ENCODE data around the gene GNG13.

GNG13 gene

DNA sequence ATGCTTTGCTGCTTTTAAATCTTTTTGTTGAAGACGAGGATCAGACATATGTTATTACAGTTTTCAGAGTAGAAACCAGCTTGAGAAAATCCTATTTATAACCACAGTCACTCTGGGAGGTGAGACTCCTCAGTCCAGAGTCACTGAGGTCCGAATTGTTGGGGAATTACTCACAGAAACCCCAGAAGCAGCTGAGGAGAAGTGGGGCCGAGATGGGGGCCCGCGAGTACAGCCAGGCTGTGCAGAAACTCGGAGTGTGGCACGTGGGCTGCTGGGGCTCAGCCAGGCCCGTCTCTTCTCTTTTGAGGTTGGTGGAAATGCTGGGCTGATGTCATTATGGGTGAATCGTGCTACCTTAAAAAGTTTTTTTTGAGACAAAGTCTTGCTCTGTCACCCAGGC lies 14.4 kb upstream of the GNG13 start:
- DNase-seq (ENCODE audit: low spot score) = no peak

DNA sequence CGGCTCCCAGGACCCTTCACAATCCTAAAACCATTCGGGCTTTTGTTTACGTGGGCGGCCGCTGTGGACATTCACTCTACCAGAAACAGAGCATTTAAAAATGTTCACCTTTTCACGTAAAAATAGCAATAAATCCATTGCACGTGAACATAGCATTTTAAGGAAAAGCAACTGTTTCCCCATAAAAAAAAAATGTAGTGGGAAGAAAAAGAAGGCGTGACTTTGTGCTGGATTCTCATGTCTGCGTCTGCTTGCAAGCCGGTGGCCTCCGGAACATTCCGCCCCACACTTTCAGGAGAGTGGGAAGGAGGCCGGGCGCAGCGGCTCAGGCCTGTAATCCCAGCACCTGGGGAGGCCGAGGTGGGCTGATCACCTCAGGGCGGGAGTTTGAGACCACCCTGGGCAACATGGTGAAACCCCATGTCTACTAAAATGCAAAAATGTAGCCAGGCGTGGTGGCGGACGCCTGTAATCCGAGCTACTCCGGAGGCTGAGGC lies 13.4 kb upstream of the GNG13 start:
- no peak for DNase-seq (ENCODE audit: low spot score)

DNA sequence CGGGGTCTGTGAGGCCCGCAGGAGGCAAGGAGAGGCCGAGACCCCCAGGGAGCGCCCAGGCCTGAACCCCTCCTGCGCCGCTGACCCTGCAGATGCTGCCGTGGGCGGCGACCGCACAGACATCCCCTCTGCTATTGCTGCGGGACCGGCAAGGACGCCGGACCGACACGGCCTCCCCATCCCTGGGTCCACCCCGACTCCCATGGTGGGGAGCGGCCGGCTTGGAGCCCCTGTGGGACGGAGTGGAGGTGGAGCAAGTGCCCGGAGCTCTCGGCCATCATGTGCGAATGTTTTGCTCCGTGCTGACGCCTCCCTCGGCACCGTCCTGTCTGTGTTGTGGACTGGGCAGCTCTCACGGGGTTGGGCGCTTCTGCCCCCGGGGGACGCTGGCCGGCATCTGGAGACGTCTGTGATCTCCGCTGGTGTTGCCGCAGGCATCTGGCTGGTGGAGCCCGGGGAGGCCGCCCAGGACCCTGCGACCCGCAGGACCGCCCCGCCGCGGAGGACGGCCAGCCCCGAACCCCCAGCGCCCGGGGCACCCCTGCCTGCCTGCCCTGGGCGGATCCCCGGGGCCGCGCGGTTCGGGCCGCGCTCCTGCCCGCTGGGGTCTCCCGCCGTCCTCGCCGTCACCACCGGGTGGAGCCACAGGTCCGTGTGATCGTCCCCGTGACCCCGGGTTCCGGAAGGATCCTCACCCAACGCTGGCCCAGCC lies 12.8 kb upstream of the GNG13 start:
- no peak for DNase-seq (ENCODE audit: low spot score)

DNA sequence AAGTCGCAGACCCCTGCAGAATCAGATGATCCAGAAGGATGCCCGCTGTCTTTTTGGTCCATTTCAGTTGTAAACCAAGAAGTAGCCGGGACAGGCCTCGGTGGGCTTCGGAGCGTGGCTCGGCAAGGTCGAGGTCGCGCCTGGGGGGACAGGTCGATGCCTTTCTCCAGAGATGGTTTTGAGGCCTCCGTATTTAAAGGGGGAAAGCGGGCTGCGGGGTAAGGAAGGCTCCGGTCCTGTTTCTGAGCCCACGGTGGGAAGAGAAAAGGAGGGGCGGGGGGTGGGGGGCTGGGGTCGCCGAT lies 7.5 kb upstream of the GNG13 start:
- no peak for DNase-seq (ENCODE audit: low spot score)

DNA sequence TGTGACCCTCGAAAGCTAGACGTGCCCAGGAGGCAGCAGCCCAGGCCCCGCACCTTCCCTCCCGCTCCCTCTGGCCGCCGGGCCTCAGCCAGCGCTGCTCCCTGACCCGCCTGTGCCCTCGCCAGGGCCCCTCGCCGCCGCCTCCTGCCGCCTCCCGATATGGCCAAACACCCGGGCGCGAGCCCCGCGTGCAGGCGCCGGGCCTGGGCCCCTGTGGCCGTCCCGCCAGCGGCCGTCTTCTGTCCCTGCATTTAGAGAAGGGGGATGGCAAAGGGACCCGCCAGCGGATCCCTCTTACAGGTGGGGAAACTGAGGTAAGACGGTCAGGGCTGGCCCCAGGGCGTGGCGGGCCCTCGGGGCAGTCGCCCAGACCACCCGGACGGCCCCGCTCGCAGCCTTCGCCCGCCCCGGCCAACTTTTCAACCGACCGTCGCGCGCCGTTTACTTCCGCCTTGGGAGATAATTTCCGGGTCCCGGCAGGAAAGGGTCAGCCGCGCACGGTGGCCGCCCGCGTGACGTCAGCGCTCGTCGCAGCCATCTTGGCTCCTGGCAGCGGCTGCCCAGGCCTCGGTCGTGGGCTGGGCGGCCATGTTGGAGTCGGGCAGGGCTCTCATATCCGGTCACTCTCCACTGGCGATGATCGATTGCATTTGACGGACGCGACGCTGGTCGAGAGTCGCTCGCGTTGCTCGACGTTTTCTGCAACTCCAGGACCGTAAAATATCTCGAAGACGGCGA lies 7.0 kb upstream of the GNG13 start:
- peak; percentile 91 for DNase-seq (ENCODE audit: low spot score)

DNA sequence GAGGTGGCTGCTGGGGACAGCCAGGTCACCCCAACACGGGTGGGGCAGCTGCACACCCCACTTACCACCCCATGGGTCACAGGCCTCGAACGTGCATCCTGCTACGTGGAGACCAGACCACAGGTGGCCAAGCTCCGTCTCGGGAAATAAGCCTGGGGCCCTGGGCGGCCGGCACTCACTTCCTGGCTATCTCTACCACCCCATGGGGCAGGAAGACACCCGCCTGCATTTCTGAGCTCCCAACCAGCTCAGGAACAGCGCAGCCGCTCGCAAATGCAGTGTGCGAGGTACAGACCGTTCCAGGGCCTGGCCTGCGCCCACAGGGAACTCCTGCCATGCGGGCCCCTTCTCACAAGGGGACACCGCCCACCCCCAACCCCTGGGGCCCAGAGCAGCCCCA lies 4.9 kb upstream of the GNG13 start:
- no peak for DNase-seq (ENCODE audit: low spot score)

DNA sequence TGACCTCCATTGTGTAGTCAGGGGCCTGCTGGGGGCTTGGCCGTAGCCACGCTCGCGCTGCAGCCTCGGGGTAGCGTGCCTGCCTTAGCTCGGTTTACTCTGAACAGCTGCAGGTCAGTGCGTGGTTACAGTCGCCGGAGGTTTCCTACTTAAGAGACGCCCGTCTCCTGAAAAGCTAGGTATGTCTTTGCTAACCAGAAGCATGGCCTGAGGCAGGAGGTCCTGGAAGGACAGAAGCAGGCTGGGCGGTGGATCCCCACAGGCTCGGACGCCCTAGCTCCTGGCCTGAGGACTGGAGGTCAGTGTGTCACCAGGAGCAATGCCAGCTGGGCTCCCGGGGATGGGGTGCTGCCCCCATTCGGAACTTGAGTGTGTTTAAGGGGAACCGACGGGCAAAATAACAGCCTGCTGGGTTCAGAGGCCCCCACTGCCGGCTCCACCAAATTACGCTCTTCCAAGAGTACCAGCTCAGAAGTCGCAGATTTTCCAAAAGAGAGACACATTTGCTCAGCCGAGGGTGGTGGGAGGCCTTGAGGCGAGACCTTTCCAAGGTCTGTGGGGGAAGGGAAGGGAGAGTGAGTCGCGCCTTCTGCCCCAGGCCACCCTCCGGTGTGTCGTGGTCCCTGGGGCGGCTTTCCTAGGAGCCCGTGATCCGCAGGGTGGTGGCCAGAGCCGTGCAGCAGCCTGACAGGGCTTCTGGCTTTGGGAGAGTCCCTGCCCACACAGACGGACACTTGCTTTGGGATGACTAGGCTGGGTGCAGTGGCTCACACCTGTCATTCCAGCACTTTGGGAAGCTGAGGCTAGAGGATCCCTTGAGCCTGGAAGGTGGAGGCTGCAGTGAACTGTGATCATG lies 3.9 kb upstream of the GNG13 start:
- DNase-seq (ENCODE audit: low spot score) = no peak

DNA sequence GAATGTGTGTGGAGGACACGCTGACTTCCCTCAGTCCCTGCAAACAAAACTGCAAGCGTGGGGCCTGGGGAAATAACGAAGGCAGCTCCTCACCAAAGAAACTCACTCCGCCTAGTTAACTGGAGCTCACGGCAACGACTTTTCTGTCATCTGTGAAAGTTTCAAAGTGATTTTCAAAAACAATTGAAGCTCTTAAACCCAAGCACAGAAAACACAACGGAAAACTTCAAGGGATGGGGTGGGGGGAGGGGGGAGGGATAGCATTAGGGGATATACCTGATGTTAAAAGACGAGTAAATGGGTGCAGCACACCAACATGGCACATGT lies 3.2 kb upstream of the GNG13 start:
- no peak for DNase-seq (ENCODE audit: low spot score)

DNA sequence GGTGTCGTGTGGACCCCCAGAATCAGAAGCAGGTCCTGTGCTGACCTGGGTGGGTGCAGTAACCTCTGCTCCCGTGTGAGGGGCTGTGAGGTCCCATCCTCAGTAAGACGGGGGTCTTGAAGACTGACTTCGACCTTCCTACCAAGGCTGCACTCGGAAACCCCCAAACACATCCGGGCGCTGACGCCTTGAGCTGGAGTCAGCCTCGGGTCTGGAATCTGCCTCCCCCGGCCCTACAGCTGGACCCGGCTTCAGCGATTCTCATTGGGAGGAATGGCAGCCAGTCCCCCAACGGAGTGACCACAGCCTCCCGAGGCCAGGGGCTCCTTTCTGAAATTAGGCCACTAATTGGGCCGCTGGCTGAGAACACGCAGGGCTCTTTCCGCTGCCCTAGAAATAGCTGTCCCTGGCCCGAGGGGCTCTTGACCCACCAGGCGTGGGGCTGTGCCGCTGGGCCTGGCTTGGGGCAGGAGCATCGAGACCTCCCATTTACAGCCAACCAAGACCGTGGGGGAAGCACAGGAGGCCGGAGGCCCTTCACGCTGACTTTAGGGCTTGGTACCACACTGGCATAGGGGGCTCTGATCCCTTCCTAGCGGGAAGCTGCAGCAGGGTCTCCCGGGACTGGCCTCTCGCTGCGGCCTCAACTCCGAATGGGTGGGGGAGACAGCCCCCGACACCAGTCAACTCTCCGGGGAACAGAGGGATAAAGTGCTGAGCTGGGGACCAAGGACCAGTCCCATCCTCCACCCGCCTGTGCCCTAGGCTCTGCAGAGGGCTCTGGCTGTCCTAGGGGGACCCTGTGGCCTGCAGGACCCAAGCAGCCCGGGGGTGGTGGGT lies 2.6 kb upstream of the GNG13 start:
- no peak for DNase-seq (ENCODE audit: low spot score)

DNA sequence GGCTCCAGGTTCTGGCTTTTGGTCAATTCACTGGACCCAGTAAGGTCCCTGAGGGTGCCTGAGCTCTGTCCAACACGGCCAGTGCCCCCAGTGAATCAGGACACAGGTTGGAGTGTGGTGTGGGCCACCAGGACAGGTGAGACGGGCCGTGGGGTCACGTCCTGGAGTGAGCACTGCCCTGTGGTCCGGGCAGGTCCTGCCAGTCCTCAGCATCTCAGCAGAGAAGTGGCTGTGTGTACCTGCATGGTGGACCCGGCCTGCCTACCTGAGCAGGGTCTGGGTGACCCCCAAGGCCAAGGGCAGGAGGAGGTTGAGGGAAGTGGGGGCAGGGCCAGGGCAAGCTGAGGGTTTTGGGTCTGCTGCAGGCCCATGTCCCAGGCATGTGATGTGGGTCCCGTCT lies 1.9 kb upstream of the GNG13 start:
- no peak for DNase-seq (ENCODE audit: low spot score)

DNA sequence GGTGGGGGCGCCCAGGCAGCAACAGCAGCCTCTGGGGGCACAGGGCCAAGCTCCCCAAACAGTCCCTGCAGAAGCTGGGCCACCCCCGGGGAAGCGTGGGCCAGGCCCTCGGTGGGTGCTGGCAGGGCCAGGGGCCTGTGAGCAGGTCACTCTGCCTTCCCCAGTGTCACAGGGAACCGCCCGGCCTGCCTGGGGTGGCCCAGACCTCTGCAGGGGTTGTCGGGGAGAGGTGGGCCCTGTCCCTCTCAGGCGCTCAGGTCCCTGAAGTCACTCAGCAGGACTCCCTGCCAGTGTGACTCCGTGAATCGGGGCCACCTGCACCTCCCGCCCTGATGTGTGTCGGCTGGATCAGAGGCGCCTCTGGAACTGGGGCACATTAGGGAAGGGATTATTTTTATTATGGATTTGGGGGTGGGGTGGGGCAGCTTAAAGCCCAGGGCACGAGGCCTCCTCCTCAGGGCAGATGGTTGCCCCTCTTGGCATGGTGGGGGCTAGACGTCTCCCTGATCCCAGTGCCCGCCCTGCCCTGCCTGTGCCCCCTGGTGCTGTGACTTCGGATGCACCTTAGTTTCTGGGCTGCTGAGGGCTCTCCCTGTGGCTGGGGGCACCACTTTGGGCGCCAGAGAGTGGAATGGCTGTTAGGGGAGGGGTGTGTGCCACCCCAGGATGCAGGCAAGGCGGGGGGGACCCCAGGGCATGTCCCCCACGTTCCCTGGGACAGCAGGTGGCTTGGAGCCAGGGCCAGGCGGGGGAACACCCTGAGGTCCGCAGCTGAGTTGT lies 1.2 kb upstream of the GNG13 start:
- no peak for DNase-seq (ENCODE audit: low spot score)

DNA sequence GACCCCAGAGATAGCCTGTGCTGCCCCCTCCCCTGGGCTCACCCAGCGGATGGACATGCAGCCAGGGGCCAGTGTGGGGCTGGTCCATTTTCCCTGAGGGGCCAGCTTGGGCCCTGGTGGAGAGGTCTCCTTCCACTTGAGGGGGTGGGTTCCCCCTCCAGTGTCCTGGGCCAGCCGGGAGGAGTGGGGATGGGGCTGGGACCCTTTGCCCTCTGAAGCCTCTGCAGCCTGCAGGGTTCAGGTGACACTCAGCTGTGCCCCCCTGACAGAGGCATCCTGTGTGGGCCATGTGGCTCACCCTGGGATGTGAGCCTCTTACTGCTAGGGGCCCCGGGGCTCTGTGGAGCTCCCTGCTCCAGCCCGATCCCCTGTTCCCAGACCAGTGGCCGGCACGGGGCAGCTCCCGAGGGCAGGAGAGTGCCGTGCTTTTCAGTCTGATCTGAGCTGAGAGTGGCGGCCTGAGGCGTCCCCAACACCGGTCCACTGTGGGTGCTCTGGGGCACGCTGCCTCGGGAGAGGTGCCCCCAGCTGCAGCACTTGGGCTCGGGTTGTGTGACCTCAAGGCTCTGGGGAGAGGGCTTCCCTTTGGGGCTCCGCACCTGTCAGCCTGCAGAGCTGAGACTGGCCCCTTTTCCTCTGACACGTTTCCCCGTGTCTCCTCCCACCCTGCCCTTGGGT lies 439 bp upstream of the GNG13 start:
- DNase-seq (ENCODE audit: low spot score) = no peak

DNA sequence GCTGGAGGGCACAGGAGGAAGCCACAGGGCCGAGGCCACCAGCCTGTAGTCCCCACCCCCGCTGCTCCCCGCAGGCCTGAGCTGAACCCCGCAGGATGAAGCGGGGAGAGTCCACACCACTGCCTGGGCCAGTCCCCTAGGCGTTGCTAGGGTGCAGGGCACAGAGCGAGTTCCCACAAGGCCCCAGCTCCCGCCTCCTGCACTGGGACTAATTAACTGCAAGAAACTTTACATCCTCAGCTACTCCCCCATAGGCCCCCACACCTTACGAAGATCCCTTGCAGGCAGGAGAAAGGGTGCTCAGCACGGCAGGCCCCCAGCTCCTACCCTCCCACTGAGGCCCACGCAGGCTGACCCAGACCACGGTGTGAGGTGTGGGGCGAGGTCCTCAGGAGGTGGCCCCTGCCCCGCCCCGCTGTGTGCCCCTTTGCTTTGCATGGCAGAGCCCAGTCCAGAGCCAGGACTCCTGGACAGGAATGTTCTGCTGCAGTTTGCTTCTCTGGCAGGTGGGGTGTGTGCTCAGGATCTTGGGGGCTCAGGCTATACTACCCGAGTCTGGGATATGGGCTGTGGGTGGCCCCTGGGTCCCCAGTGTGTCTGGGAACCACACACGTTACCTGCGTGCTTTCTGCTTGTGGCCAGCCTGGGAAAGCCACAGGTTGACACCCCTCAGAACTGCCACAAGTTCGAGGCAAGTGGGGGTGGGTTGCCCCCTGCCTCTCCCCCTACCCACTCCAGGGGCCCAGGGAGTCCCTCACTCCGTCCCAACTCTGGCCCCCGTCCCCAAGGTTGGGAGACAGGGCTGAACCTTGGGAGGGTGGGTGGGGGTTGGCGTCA lies 1.2 kb downstream of the GNG13 start:
- DNase-seq (ENCODE audit: low spot score) = no peak

DNA sequence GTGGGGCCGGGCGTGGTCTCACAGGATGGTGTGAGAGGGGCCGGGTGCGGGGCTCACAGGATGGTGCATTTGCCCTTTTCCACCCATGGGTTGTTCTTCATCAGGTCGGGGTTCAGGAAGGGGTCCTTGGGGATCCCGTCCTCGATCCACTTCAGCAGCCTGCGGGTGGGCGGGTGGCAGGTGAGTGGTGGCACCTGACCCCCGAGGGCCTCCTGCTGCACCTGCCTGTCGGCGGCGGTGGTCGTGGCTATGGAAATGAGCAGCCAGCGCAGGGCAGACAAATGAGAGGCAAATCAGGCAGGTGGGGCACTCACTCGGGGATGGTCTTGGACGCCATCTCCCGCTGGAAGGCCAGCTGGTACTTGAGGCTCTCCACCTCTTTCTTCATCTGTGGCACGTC lies 1.9 kb downstream of the GNG13 start:
- no peak for DNase-seq (ENCODE audit: low spot score)

DNA sequence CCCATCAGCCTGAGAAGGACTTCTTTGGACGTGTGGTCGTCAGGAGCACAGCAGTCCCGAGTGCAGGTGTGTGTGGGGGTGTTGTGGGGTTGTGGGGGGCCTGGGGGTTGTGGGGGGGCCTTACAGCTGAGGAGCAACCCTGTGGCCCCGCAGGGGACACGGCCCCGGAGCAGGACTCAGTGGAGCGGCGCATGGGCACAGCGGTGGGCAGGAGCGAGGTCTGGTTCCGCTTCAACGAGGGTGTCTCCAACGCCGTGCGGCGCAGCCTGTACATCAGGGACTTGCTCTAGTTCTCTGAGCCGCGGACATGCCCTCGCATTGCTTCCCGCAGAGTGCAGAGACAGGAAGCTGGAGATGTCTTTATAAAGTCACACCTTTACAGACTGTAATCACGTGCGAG lies 2.8 kb downstream of the GNG13 start:
- DNase-seq (ENCODE audit: low spot score) = no peak

DNA sequence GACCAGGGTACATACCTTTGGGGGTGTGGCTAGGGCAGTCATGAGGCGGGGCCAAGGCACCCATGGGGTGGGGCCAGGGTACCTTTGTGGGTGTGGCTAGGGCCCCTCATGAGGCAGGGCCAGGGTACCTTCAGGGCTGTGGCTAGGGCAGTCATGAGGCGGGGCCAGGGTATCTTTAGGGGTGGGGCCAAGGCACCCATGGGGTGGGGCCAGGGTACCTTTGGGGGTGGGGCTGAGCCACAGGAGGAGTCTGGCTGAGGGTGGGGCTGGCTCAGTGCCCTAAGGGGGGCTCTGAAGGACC lies 3.5 kb downstream of the GNG13 start:
- DNase-seq (ENCODE audit: low spot score) = no peak

DNA sequence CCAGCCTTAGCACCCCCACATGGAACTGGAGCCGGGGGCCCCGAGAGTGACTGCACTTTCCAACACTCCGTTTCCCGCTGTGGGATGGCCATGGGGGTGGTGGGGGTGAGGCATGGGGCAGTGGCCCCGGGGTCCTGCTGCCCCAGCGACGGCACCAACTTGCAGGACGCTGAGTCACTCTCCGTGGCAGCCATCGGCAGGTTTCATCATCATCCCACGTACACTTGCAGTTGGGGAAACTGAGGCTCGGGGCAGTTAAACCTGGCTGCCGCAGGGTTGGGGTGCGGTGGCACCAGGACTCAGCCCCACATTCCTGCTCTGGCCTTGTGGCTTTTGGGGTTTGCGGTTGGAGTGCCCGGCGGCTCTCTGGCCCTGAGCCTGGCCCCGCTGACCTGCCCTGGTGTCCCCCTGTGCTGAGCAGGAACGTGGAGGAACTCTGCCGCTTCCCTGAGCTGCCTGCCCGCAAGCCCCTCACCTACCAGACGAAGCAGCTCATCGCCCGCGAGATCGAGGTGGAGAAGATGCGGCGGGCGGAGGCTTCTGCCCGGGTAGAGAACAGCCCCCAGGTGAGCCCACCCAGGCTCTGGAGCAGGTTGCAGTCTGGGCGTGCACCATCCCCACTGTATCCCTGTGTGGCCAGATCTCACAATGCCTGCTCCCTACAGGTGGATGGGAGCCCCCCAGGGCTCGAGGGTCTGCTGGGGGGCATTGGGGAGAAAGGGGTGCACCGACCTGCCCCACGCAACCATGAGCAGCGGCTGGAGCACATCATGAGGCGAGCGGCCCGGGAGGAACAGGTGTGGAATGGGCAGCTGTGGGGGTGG lies 4.0 kb downstream of the GNG13 start:
- no peak for DNase-seq (ENCODE audit: low spot score)

DNA sequence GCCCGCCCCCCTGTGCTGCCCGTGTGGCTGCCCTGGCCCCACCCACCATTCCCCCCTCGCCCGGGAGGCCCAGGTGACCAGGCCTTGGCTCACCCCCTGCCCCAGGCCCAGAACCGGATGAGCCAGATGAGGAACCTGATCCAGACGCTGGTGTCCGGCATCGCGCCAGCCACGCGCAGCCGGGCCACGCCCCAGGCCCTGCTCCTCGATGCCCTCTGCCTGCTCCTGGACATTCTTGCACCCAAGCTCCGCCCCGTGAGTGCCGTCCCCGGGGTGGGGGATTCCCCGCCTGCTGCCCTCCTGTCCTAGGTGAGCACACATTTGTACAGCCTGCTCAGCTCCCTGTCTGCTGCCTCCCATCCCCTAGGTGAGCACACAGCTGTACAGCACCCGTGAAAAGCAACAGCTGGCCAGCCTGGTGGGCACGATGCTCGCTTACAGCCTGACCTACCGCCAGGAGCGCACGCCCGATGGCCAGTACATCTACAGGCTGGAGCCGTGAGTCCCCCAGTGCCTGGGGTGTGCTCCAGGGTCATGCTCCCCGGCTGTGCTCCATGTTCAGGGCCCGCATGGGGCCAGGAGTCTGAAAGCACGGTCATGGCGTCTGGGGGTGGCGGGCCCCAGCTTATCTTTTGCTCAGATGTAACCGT lies 4.8 kb downstream of the GNG13 start:
- no peak for DNase-seq (ENCODE audit: low spot score)

Measured in SK-N-DZ (cell line).